BE2C (cell line): ENCODE measurements around the gene CDC45.

Experiments used
- DNase-seq: peaks from one replicate; pipeline ENCODE4 v3.0.0-alpha.2; 2020
- H3K27me3 ChIP-seq: fragments of 250-450 bp; sonication (Bioruptor Pico); 2 replicates; pipeline ENCODE4 v1.5.1; 2020; ENCODE audit warnings: mild to moderate bottlenecking
- H3K36me3 ChIP-seq: fragments of 250-450 bp; sonication (Bioruptor Pico); 2 replicates; pipeline ENCODE4 v1.5.1; 2020; ENCODE audit warnings: mild to moderate bottlenecking
- H3K4me1 ChIP-seq: fragments of 250-450 bp; sonication (Bioruptor Pico); 2 replicates; pipeline ENCODE4 v1.5.1; 2020
- H3K4me3 ChIP-seq: 2 replicates; pipeline ENCODE4 v1.5.1; 2011; ENCODE audit warnings: low read depth, low read length
- H3K9me3 ChIP-seq: fragments of 250-450 bp; sonication (Bioruptor Pico); 2 replicates; pipeline ENCODE4 v1.5.1; 2020
- CTCF ChIP-seq: IDR thresholded peaks from 2 replicates; pipeline ENCODE4 v1.5.1; 2012; ENCODE audit warnings: mild to moderate bottlenecking, low read depth, low read length

The CDC45 gene

GRCh38 chr22:19550382-19550781 is 70.7 kb downstream of the CDC45 start:
- no peaks in the 10 kb centered on the region; the same call in 1 of the 2 replicates for H3K4me1 ChIP-seq
- no peak for DNase-seq

GRCh38 chr22:19553201-19553600 is 73.5 kb downstream of the CDC45 start:
- Histone ChIP-seq H3K36me3 (no peaks in the 10 kb centered on the region), H3K27me3 (no peaks in the 10 kb centered on the region; the same call in 1 of the 2 replicates), H3K4me1 (no peaks in the 10 kb centered on the region; the same call in 1 of the 2 replicates), H3K4me3 (no peak overlapping the region), H3K9me3 (no peaks in the 10 kb centered on the region)
- TF ChIP-seq CTCF: no peak
- DNase-seq: no peak

More at GRCh38 chr22:19550382-19550781, 70.7 kb downstream of the CDC45 start:
- H3K36me3 ChIP-seq: no peaks in the 10 kb centered on the region
- no peak for TF ChIP-seq CTCF
- H3K4me3 ChIP-seq: no peak overlapping the region
- H3K27me3 ChIP-seq: no peaks in the 10 kb centered on the region; the same call in 1 of the 2 replicates
- no peaks in the 10 kb centered on the region for H3K9me3 ChIP-seq

GRCh38 chr22:19554834-19555404 is 75.2 kb downstream of the CDC45 start:
- TF ChIP-seq CTCF: 0 out of 2 replicates have a peak, but pooled peaks have one; percentile 11
- no peaks in the 10 kb centered on the region; the same call in 1 of the 2 replicates for H3K27me3 ChIP-seq
- no peaks in the 10 kb centered on the region for H3K9me3 ChIP-seq
- peak; percentile 38 for DNase-seq
- H3K4me1 ChIP-seq: peaks cover 2% of the 10 kb centered on the region; the same call in 1 of the 2 replicates
- H3K36me3 ChIP-seq: no peaks in the 10 kb centered on the region
- H3K4me3 ChIP-seq: no peak overlapping the region

- Histone ChIP-seq H3K36me3 (no peaks in the 10 kb centered on the region), H3K9me3 (no peaks in the 10 kb centered on the region), H3K27me3 (no peaks in the 10 kb centered on the region; the same call in 1 of the 2 replicates)
Observed at GRCh38 chr22:19555651-19556050, 75.9 kb downstream of the CDC45 start.

GRCh38 chr22:19556963-19557545 is 77.3 kb downstream of the CDC45 start:
- Histone ChIP-seq H3K9me3 (no peaks in the 10 kb centered on the region), H3K27me3 (no peaks in the 10 kb centered on the region; the same call in 1 of the 2 replicates), H3K4me1 (peaks cover 2% of the 10 kb centered on the region; the same call in 1 of the 2 replicates), H3K4me3 (no peak overlapping the region), H3K36me3 (no peaks in the 10 kb centered on the region)
- DNase-seq: no peak
- no peak for TF ChIP-seq CTCF

More at GRCh38 chr22:19555651-19556050, 75.9 kb downstream of the CDC45 start:
- H3K4me3 ChIP-seq: no peak overlapping the region
- peaks cover 2% of the 10 kb centered on the region; the same call in 1 of the 2 replicates for H3K4me1 ChIP-seq
- no peak for TF ChIP-seq CTCF
- no peak for DNase-seq

- H3K27me3 ChIP-seq: no peaks in the 10 kb centered on the region
- H3K36me3 ChIP-seq: no peaks in the 10 kb centered on the region
- H3K4me3 ChIP-seq: no peak overlapping the region
- no peak for TF ChIP-seq CTCF
- H3K9me3 ChIP-seq: no peaks in the 10 kb centered on the region
- peaks cover 2% of the 10 kb centered on the region; the same call in 1 of the 2 replicates for H3K4me1 ChIP-seq
- no peak for DNase-seq
Observed at GRCh38 chr22:19559324-19559811, 79.6 kb downstream of the CDC45 start.
